ENCODE results near the gene AQP12B. TPM values are rescaled to one million over a fixed set of nuclear protein-coding genes. Genes with fewer than 3 reads are reported as not detected.
A peak's percentile ranks its signal among the peaks of the same experiment; 100 is the strongest.
"Not testable (repeated sequence)": the region's sequence is repeated elsewhere in the genome, so short reads cannot be mapped to it uniquely, and the experiment has no call there.

The AQP12B gene
- total and polyA plus RNA-seq, 8 donors, result 0.14 TPM; not detected in 7

DNA sequence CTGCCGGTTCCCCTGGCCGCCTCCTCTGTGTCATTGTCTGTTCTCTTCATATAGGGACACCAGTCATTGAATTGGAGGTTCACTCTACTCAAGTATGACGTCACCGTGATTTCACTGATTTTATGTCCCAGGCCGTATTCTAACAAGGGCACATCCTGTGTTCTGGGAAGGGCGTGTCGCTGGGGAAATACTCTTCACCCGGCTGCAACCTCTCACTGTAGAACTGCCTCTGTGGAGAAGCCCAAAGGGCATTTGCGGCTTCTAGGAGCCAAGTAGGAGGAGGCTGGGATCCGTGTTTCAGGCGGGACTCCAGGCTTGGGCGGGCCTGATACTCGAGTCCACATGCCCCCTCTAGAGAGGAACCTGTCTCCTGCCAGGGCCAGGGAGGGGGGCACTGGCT, 13.8 kb upstream of the AQP12B start:
- H3K27ac ChIP-seq; H3K36me3 ChIP-seq; intact Hi-C loops (cut with DNase I); ATAC-seq; H3K4me1 ChIP-seq; H3K9me3 ChIP-seq; H3K4me3 ChIP-seq; DNase-seq: not testable (repeated sequence)
- peaks cover 0 to 16% of the 10 kb centered on the region in 2 donors for H3K27me3 ChIP-seq

DNA sequence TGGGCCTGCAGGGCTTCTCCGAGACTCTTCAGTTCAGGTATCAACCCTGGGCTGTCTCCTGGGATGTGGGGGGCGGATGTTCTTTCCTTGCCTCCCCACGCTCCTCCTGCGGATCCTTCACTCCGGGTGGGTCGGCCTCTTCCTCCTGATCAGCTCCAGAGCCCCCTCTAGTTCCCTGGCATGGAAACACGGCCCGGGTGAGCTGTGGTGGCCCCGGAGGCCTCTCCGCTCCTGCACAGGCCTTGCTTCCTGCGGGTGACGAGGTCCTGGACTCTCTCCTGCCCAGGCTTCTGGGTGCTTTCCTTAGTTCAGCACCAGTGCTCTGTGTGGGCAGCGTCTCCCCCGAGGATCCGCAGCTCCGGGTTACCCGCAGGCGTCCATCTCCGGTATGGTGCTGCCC, 12.9 kb upstream of the AQP12B start:
- H3K9me3 ChIP-seq; H3K4me3 ChIP-seq; intact Hi-C loops (cut with DNase I); H3K27ac ChIP-seq; H3K36me3 ChIP-seq; H3K27me3 ChIP-seq; H3K4me1 ChIP-seq; DNase-seq; ATAC-seq: not testable (repeated sequence)

DNA sequence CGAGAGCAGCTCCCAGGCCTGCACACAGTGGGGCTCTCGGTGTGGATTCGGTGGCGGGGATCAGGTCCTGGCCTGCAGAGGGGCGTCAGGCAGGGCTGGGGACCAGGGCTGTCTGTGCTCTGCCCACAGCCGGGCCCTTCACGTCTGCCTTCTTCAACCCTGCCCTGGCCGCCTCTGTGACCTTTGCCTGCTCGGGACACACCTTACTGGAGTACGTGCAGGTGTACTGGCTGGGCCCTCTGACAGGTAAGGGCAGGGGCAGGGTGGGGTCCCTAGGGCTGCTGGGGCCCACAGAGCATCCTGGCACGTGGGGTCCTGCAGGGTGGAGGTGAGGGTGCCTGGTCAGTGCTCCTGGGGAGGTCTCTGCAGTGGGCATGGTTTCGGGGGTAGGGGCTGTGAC, 11.6 kb upstream of the AQP12B start:
- H3K27ac ChIP-seq; H3K27me3 ChIP-seq; H3K36me3 ChIP-seq; H3K9me3 ChIP-seq; H3K4me3 ChIP-seq; ATAC-seq; H3K4me1 ChIP-seq; intact Hi-C loops (cut with DNase I); DNase-seq: not testable (repeated sequence)

DNA sequence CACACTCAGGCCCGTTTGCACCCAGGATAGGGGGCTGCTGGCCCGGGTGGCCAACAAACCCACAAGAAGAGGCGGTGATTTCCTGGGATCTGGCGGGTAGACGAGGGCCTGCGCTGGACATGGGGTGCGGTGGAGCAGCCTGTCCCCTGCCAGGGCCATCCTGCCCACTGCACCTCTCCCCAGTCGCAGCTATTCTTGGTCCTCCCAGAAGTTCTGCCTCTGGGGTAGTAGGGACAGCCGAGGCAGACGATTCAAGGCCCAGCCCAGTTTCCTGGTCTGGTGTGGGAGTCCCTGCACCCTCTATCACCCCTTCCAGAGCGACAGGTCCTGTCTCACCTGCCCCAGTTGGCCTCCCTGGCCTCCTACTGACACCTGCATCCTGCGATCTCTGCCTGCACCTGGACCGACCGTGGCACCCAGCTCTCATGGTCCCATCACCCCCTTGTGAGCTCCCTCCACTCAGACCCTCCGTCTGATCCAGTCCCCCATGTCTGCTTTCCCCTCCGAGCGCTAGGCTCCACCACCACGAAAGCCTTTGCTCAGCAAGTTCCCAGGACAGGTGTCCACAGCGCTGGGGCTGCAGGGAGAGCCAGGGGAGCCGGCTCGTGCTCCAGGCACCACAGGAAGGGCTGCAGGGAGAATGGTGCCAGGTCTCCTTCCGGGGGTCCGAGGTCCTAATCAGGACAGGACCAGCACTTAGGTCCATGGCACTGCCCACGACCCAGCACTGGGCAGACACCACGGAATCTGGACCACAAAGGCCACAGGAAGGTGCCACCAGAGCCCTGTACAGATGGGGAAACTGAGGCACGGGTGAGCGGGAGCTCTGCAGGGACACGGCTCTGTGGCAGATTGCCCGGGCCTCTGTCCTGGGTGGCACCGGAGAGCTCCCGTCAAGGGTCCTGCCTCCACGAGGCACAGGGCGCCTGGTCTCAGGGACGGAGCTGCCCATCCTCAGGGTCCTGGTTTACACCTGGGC, 10.2 kb upstream of the AQP12B start:
- H3K27ac ChIP-seq; H3K27me3 ChIP-seq; intact Hi-C loops (cut with DNase I); H3K9me3 ChIP-seq; H3K36me3 ChIP-seq; ATAC-seq; H3K4me1 ChIP-seq; H3K4me3 ChIP-seq: not testable (repeated sequence)
- peak in 2 of 4 donors; percentile 16 to 49 for DNase-seq

DNA sequence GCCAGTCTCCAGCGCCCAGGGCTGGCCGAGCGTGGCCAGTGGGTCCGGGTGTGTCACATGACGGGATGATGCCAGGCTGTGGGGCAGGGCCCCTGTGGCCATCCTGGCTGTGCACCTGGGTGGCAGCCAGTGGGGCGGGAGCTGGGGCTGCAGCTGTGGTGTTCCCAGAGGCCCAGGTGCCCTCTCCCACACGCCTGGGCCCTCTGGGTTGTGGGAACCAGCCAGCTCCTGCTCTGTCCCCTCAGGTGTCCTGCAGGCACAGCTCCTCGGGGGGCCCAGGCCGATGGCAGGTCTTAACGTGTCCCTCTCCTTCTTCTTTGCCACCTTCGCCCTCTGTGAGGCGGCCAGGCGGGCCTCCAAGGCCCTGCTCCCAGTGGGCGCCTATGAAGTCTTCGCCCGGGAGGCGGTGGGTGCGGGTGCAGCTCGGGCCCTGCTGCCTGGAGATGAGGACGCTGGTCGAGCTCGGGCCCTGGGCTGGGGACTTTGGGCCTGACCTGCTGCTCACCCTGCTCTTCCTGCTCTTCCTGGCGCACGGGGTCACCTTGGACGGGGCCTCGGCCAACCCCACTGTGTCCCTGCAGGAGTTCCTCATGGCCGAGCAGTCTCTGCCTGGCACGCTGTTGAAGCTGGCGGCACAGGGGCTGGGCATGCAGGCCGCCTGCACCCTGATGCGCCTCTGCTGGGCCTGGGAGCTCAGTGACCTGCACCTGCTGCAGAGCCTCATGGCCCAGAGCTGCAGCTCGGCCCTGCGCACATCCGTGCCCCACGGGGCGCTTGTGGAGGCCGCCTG, 9.1 kb upstream of the AQP12B start, which contains the start of gene AQP12A:
TSS of gene AQP12A (plus strand) at position 236 of the 790 bp plus-strand sequence. CDS start at position 284, 48 bp downstream.
- not testable (repeated sequence) for H3K36me3 ChIP-seq

DNA sequence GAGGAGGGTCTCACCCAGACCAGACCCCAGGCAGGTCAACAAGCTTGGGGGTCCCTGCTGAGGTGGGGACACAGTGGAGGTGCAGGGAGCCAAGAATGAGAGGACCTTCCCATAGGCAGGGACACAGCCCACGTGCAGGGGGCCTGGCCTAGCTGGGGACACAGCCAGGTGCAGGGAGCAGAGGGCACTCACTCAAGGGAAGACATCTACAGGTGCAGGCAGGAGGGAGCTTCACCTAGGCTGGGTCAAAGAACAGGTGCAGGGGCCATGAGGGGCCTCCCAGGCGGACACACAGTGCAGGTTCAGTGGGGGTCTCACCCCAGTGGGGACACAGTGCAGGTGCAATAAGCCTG, 8.4 kb upstream of the AQP12B start:
- H3K27ac ChIP-seq; H3K4me1 ChIP-seq; intact Hi-C loops (cut with DNase I); ATAC-seq; H3K36me3 ChIP-seq; H3K9me3 ChIP-seq; H3K4me3 ChIP-seq: not testable (repeated sequence)
- H3K27me3 ChIP-seq, result peaks cover 0 to 13% of the 10 kb centered on the region in 2 donors
- peak in 1 of 4 donors; percentile 39 for DNase-seq

More for the DNA sequence above, 9.1 kb upstream of the AQP12B start, which contains the start of gene AQP12A:
- ATAC-seq; H3K27ac ChIP-seq; H3K4me3 ChIP-seq; H3K9me3 ChIP-seq; intact Hi-C loops (cut with DNase I); H3K4me1 ChIP-seq: not testable (repeated sequence)
- peak in 1 of 4 donors; percentile 70 for DNase-seq
- H3K27me3 ChIP-seq, result peaks cover 0 to 11% of the 10 kb centered on the region in 2 donors

DNA sequence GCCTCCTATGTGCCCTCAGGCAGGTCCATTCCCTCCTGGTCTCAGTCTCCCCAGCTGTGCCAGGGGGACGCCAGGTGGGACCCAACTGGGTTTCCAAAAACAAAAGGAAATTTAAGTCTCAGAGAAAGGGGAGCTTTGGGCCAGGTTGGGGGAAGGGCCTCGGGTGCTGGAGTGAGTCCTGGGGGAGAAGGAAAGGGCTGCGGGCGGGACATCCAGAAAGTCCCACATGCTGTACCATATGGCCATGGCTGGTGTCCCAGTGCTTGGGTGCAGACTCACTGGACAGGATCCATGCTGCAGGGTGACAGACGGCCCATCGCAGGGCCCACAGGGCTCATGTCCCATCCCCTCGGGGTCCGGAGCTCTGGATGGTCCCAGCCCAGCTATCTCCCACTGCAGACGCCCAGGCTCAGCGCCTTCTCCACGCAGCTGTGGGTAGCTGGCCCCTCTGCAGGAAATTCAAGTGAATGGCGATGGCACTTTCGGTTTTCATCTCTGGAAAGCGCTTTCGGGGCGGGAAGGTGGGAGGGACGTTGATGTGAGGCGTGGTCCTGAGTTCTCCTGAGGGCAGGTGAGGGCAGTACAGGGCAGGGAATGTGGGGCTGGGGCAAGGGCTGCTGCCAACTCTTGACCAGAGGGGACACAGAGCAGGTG, 7.9 kb upstream of the AQP12B start:
- H3K4me1 ChIP-seq; ATAC-seq; H3K9me3 ChIP-seq; intact Hi-C loops (cut with DNase I); H3K4me3 ChIP-seq; H3K36me3 ChIP-seq; H3K27ac ChIP-seq: not testable (repeated sequence)
- DNase-seq, result peak in 1 of 4 donors; percentile 36
- H3K27me3 ChIP-seq, result peaks cover 0 to 13% of the 10 kb centered on the region in 2 donors

DNA sequence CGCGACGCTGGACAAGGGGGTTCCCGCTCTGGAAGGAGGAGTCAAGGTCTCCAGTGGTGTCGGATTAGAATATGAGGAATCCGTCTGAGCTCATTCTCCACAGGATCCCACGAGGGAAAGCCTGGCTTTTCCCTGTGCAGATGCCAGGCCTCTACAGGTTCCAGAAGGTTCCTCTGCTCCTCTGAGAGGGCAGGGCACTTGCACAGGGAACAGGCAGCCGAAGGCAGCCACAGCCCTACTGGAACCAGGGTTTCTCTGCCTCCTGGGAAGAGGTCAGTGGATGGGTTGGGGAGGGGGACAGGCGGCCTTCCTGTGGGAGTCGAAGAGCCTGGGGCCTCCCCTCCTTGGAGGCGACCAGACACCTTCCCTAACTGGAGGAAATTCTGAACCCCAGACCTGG, 7.3 kb upstream of the AQP12B start:
- TF ChIP-seq, protein P1, sequence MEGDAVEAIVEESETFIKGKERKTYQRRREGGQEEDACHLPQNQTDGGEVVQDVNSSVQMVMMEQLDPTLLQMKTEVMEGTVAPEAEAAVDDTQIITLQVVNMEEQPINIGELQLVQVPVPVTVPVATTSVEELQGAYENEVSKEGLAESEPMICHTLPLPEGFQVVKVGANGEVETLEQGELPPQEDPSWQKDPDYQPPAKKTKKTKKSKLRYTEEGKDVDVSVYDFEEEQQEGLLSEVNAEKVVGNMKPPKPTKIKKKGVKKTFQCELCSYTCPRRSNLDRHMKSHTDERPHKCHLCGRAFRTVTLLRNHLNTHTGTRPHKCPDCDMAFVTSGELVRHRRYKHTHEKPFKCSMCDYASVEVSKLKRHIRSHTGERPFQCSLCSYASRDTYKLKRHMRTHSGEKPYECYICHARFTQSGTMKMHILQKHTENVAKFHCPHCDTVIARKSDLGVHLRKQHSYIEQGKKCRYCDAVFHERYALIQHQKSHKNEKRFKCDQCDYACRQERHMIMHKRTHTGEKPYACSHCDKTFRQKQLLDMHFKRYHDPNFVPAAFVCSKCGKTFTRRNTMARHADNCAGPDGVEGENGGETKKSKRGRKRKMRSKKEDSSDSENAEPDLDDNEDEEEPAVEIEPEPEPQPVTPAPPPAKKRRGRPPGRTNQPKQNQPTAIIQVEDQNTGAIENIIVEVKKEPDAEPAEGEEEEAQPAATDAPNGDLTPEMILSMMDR (IDR thresholded peaks at IDR 0.05), result no peak
- DNase-seq, result peak in 1 of 4 donors; percentile 58
- no peak for ATAC-seq
- Histone ChIP-seq H3K27ac (no peak overlapping the region), H3K4me3 (no peak overlapping the region), H3K4me1 (no peaks in the 10 kb centered on the region), H3K27me3 (peaks cover 0 to 13% of the 10 kb centered on the region in 2 donors), H3K36me3 (no peaks in the 10 kb centered on the region), H3K9me3 (no peaks in the 10 kb centered on the region)
- intact Hi-C loops (cut with DNase I), result no loop called here
